ENCODE data around the gene MBOAT2.

The MBOAT2 gene

DNA sequence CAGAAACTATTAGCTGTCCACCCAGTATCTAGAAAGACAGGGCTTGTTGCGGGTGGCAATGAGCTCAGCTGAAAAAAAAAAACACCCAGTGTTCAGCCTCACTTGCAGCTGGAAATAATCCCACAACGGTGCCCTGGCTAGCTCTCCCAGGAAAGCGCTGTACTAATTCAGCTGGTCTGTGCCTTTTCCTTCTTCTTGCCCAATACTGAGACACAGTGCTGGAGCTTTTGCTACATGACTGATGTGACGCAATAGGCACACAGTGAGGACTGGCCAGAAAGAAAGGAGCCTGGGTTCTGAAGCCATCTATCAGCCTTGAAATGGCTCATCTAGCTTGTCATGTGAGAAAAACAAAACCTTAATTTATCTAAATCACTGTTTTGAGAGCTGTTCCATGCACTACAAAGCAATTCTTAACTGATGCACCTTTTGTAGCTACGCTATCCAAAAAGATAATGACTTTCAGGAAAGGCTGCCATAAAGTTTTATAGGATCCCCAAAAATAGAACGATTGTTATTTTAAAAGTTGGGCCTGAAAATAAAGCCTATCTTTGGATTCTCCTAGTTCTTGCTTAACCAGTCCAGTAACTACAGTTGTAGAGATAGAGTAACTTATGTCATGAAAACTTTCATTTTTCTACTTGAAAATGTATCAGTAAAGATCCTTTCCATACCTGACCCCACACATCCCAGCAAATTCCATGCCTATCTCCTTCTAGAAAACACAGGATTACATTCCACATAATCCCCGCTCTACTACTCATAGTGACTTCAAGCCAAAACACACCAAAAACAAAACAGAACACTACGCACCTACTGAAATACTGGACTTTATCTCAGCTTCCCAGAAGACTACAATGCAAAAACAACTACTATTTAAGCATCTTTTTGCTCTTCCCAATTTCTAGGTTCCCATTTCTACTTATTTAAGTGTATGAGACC lies 181.9 kb downstream of the MBOAT2 start:
- no peak for DNase-seq (ENCODE audit: low spot score)

DNA sequence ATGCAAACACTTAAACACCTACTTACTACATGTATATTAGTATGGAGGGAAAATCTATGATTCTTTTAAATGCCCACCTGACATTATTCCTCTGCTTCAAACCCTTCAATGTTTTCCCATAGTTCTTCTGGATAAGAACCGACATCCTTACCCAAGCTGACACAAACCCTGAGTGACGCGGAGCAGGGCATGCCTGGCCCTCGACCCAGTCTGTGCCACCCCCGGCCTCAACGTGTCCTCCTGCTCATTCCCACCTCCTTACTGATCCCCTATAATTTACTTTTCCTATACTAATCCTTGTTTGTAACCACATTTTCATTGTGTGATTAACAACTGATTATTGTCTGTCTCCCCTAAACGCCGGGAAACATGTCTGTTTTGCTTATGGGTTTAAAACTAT lies 183.5 kb downstream of the MBOAT2 start:
- no peak for DNase-seq (ENCODE audit: low spot score)

DNA sequence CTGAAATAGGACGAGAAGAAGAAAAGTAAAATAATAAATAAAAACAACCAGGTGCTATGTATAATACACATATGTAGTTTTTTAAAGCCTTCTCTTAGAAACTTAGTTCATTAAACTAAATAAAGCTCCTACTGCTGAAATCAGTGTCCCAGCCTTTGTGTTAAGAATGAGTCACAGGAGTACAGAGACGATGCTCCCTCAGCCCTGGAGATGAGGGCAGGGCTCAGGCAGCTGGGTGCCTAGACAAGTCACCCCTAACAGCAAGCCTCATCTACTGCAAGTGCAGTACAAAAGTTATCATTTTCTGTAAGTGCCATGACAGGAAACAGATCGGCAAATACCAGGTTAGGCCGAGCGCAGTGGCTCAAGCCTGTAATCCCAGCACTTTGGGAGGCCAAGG lies 184.3 kb downstream of the MBOAT2 start:
- DNase-seq (ENCODE audit: low spot score): no peak

DNA sequence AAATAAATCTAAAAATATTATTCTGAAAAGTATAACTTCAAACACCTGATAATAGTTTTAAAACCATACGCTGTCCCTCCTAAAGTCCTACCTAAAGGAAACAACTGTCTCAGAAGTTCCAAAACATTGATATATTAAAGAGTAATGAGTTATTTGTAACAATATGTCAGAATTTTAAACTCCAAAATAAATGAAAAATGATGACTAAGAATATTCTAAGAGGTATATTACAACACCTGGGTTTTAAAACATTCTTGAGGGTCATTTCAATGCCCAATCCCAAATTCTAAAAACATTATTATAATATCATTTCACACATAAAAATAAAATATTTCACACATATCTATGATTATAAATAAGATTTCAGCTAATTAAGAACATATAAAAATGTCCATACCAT lies 186.3 kb downstream of the MBOAT2 start:
- DNase-seq (ENCODE audit: low spot score): no peak

DNA sequence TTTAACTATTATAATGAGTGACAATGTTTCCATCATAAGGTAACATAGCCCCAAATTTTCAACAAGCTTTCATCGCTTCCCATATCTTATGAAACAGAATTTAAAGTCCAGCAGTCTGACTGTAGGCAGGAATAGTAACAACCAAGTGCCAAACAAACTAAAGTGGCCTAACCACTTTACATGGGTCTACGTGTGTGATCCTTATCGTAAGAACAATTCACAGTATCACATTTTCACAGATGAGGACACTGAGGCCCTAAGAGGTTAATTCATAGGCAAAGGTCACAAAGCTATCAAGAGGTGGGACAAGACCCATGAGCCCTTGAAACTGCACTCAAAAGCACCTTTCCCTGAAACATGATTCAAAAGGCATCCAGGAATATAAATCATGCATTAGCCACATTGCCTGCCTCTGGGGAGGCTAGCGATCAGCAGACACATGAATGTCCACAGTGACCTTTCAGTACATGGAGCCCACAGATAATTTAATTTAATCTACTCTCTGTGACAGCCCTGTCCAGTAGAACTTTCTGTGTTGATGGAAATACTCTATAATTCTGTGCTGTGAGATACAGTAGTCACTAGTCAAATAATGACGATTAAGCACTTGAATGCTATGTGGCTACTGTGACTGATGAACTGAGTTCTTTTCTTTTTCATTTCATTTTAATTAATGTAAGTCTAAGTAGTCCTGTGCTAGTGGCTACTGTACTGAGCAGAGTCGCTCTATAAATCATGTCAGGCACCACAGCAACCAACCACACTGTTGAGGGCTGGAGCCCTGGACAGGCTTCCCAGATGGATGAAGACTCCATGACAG lies 196.4 kb downstream of the MBOAT2 start:
- DNase-seq (ENCODE audit: low spot score): no peak

DNA sequence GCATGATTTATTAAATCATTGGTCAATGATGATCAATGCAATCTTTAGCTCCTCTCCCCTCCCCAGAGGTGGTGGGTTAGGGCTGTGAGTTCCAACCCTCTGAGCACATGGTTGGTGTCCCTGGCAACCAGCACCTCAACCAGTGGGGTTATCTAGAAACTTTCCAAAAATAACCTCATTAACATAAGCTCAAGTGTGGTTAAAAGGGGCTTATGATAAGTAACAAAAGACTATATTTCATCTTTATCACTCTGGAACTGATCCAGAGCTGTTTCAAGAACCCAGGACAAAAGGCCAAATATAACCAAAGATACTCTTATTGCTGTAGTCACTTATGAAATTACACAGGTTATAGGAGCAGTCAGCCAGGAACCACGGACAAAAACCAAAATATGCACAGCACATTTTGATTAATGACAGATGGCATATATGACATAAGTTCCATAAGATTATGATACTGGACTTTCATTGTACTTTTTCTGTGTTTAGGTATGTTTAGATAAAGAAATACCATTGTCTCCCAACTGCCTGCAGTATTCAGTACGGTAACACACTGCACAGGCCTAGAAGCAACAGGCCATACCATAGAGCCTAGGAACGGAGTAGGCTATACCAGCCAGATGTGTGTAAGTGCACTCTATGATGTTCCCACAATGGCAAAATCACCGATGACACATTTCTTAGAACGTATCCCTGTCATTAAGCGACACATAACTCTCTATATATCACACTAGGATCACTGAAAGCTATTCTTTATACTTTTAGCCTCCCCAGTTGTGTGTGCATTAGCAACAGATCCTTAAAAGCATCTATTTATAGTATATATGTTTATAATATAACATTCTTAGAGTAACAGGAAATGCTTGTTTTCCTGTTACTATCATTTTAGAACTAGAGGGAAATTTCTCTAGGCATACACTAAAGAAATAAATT lies 197.9 kb downstream of the MBOAT2 start:
- no peak for DNase-seq (ENCODE audit: low spot score)

DNA sequence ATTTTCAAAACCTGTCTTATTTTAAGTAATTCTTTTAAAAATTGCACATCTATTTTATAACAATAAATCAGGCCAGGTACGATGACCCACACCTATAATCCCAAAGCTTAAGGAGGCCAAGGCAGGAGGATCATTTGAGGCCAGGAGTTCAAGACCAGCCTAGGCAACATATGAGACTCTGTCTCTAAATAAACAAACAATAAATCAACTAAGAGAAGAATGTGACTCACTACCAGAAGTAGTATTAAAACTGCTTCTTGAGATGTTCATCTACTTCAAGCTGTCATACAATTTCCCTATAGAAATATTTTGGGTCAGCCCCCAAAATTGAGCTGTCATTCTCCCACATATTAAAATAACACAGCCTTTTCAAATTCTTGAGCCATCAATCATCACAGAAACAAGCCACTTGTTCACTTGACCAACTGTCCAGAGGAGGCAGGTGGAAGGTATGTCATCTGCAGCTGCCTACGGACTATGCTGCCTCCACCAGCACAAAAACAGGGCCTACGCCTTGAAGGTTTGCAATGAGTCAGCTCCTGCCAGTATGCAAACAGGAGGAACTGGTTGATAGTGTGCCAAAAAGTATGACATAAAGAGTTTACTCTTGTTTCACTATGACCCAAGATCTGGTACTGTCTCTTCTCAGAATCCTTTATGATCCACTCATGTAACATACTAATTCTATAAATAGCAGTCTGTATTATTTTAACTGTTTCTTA lies 199.7 kb downstream of the MBOAT2 start:
- peak; percentile 1 for DNase-seq (ENCODE audit: low spot score)

DNA sequence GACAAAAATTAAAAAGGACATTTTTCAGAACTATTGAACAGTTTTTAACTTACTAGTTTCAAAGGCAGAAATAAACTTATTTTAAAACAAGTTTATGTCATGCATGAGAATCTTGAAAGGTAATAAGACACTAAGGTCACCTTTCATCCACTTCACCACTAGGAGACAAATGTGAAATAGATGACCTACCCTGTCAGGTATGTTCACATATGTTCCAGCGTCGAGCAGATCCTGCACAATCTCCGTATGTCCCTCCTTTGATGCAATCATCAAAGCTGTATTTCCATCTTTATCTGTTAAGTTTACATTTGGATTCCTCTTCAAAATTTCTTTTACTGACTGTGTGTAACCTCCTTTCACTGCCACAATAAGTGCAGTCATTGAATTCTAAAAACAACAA lies 200.7 kb downstream of the MBOAT2 start:
- DNase-seq (ENCODE audit: low spot score): no peak

Measured in CD4-positive, alpha-beta T cell treated with Interleukin-15 for 4 hours (primary cell).